Endothelial cell of umbilical vein (primary cell): Measurements from ENCODE around the gene STOM. TPM values are rescaled to one million over a fixed set of nuclear protein-coding genes. Genes with fewer than 3 reads are reported as not detected.

Source experiments
- BruUV-seq: library from RNA; stranded (reverse); fragments of 400-500 nt; replicated peaks from 2 replicates; lab custom pipeline; 2021; lab: Mats Ljungman, UMichigan
- CTCF ChIA-PET: fragments of 300-600, 350-600 bp; sonication (Branson Sonifier 250); formaldehyde crosslinking; loops from one replicate; lab custom pipeline; 2021; ENCODE audit warnings: antibody characterized with exemption, inconsistent platforms; lab: Charles Lee
- POLR2A ChIA-PET: fragments of 300-600, 350-600 bp; sonication (Branson Sonifier 250); formaldehyde crosslinking; loops from one replicate; lab custom pipeline; 2021; ENCODE audit warnings: antibody characterized with exemption, inconsistent platforms; lab: Charles Lee
- DNase-seq: peaks from one replicate; pipeline ENCODE4 v3.0.0-alpha.2; 2011; ENCODE audit warnings: low read depth, low spot score
- FAIRE-seq: peaks from 2 replicates; lab custom pipeline; 2011; peaks lifted over from hg19 to GRCh38; lab: Jason Lieb, UNC
- H2AFZ ChIP-seq: 2 replicates; pipeline ENCODE4 v1.6.0; 2012; ENCODE audit warnings: low read depth, low read length, control low read depth, inconsistent platforms
- H3K27ac ChIP-seq: 2 replicates; pipeline ENCODE4 v1.5.1; 2011; ENCODE audit warnings: low read depth, mild to moderate bottlenecking, control low read depth, low read length, moderate library complexity; ENCODE audit not compliant: insufficient read depth
- H3K27me3 ChIP-seq, 2 experiments: 2 replicates each; pipeline versions ENCODE4 v1.6.0 to v1.6.1; 2011; ENCODE audit warnings: low read length in 2 of 2, mixed read lengths in 1 of 2; ENCODE audit not compliant: control insufficient read depth in 2 of 2, insufficient read depth in 2 of 2
- H3K36me3 ChIP-seq, 2 experiments: 2 replicates in 1 of 2; 3 replicates in 1 of 2; pipeline ENCODE4 v1.5.1; 2011; ENCODE audit warnings: low read length in 2 of 2, mild to moderate bottlenecking in 1 of 2, moderate library complexity in 1 of 2; ENCODE audit not compliant: control insufficient read depth in 2 of 2, insufficient read depth in 2 of 2; ENCODE audit errors: extremely low read depth in 1 of 2
- H3K4me1 ChIP-seq: 3 replicates; pipeline ENCODE4 v1.5.1; 2011; ENCODE audit warnings: mild to moderate bottlenecking, low read length; ENCODE audit not compliant: control insufficient read depth, insufficient read depth; ENCODE audit errors: extremely low read depth
- H3K4me2 ChIP-seq: 2 replicates; pipeline ENCODE4 v1.6.1; 2011; ENCODE audit warnings: low read length, control low read depth, mixed read lengths; ENCODE audit not compliant: insufficient read depth
- H3K4me3 ChIP-seq, 3 experiments: fragments of 200-600 bp in 1 of 3; sonication (generic), shearing (Covaris generic) in 1 of 3; replicated peaks in 1 of 3; 2 replicates each; pipeline ENCODE4 v1.5.1; 2011 to 2016; ENCODE audit warnings: control low read depth in 3 of 3, low read length in 3 of 3, mild to moderate bottlenecking in 2 of 3, inconsistent platforms in 1 of 3, low read depth in 1 of 3, moderate library complexity in 1 of 3; ENCODE audit not compliant: insufficient read depth in 1 of 3
- H3K79me2 ChIP-seq: 2 replicates; pipeline ENCODE4 v1.6.0; 2012; ENCODE audit warnings: low read length, inconsistent platforms; ENCODE audit not compliant: control insufficient read depth, insufficient read depth
- H3K9ac ChIP-seq: replicated peaks from 2 replicates; pipeline ENCODE3; 2011; ENCODE audit warnings: low read length, control low read depth; ENCODE audit not compliant: insufficient read depth; ENCODE audit errors: extremely low read depth
- H3K9me1 ChIP-seq: replicated peaks from 3 replicates; pipeline ENCODE4 v1.6.0; 2011; ENCODE audit warnings: mild to moderate bottlenecking, low read length; ENCODE audit not compliant: control insufficient read depth, insufficient read depth; ENCODE audit errors: extremely low read depth
- H3K9me3 ChIP-seq: replicated peaks from 2 replicates; pipeline ENCODE4 v1.5.1; 2012; ENCODE audit warnings: low read length, inconsistent platforms; ENCODE audit not compliant: control insufficient read depth, insufficient read depth
- H4K20me1 ChIP-seq: replicated peaks from 2 replicates; pipeline ENCODE3; 2011; ENCODE audit warnings: mild to moderate bottlenecking, low read length; ENCODE audit not compliant: control insufficient read depth, insufficient read depth; ENCODE audit errors: extremely low read depth
- FOS ChIP-seq: IDR thresholded peaks from 2 replicates; pipeline ENCODE4 v1.6.1; 2011; ENCODE audit warnings: mild to moderate bottlenecking, low read length, moderate library complexity, borderline replicate concordance; ENCODE audit not compliant: insufficient read depth
- GATA2 ChIP-seq: IDR thresholded peaks from 2 replicates; pipeline ENCODE4 v1.7.0; 2011; ENCODE audit warnings: low read depth, mild to moderate bottlenecking, moderate library complexity, mixed read lengths, low read length; ENCODE audit not compliant: insufficient read length, insufficient read depth
- POLR2A ChIP-seq: IDR thresholded peaks from 2 replicates; pipeline ENCODE4 v1.6.1; 2012; ENCODE audit warnings: low read depth, mild to moderate bottlenecking, control low read depth, low read length
- dilution Hi-C: fragments of 300-500 bp; cut with MboI; formaldehyde crosslinking; loops from one replicate; pipeline ENCODE4 v1.15.0; 2019; ENCODE audit warnings: low sequenced_read_pairs; ENCODE audit not compliant: extremely low pct_ligation_motif_present
- intact Hi-C: fragments of 100-400 bp; cut with micrococcal nuclease; formaldehyde crosslinking; loops from one replicate; pipeline ENCODE4 v1.10.0; 2022
- polyA plus RNA-seq, 4 experiments: library from polyadenylated mRNA; depleted of rRNA in 3 of 4; stranded (reverse) in 3 of 4; unstranded in 1 of 4; fragments of >200 nt; gene quantifications; 2 replicates each; pipeline versions ENCODE4 v1.2.1 to v1.2.3, GENCODE V29; 2011 to 2012; ENCODE audit warnings: missing spikeins in 1 of 4
- total RNA-seq: library from RNA; stranded (reverse); gene quantifications from 2 replicates; pipeline ENCODE4 v1.2.3, GENCODE V29; 2021

STOM gene
- total and polyA plus RNA-seq, 2 donors (not counting 3 experiments of a cell fraction or from before 2014, with no cell fraction given), result 153 to 170 TPM

- H3K36me3 ChIP-seq, result peaks cover 0 to 2% of the 10 kb centered on the region in 2 experiments
- no peak overlapping the region for H3K27ac ChIP-seq
- FAIRE-seq (no peak), DNase-seq (no peak)
- dilution Hi-C loops, result no loop called here
- peaks cover 73% of the 10 kb centered on the region for H3K4me1 ChIP-seq
- no peaks in the 10 kb centered on the region for H3K9me1 ChIP-seq
- no peaks in the 10 kb centered on the region for H3K27me3 ChIP-seq
- no peak overlapping the region for H2AFZ ChIP-seq
- peaks cover 67% of the 10 kb centered on the region for H3K79me2 ChIP-seq
- H4K20me1 ChIP-seq, result no peaks in the 10 kb centered on the region
- ChIA-PET CTCF (interaction anchor here (1.4 to 2.2 kb wide), 2 partner anchors 9 kb away, joined by 7 to 8 read pairs; no protein-coding TSS in a partner anchor), POLR2A (no interaction called here)
- no peak overlapping the region for H3K4me3 ChIP-seq
- no TSS peak for BruUV-seq
- H3K9me3 ChIP-seq, result no peaks in the 10 kb centered on the region
- TF ChIP-seq GATA2 (peak; percentile 14), POLR2A (no peak)
- H3K4me2 ChIP-seq, result peak overlapping the region; percentile 98
- intact Hi-C loops, result no loop called here
- no peak overlapping the region for H3K9ac ChIP-seq
Measured at GRCh38 chr9:121366611-121367192, 3.3 kb downstream of the STOM start.

GRCh38 chr9:121365564-121365963 lies 4.5 kb downstream of the STOM start:
- Histone ChIP-seq H4K20me1 (no peaks in the 10 kb centered on the region), H2AFZ (no peak overlapping the region), H3K9me3 (no peaks in the 10 kb centered on the region), H3K4me2 (peak overlapping the region; percentile 4), H3K79me2 (peaks cover 75% of the 10 kb centered on the region), H3K4me3 (no peak overlapping the region), H3K27ac (no peak overlapping the region), H3K27me3 (no peaks in the 10 kb centered on the region), H3K4me1 (peaks cover 84% of the 10 kb centered on the region), H3K36me3 (peaks cover 0 to 2% of the 10 kb centered on the region in 2 experiments), H3K9ac (no peak overlapping the region), H3K9me1 (no peaks in the 10 kb centered on the region)
- TF ChIP-seq FOS, result no peak
- TF ChIP-seq GATA2, result peak; percentile 27
- POLR2A ChIA-PET, result interaction anchor here (0.6 kb wide), 1 partner anchor 15 kb away, joined by 6 read pairs; no protein-coding TSS in a partner anchor
- CTCF ChIA-PET, result interaction anchor here (1.1 to 2.5 kb wide), 4 partner anchors 10 to 152 kb away, joined by 3 to 21 read pairs (median 4); no protein-coding TSS in a partner anchor
- FAIRE-seq (no peak), DNase-seq (peak; percentile 32)
- no TSS peak for BruUV-seq
- intact Hi-C loops, result no loop called here
- dilution Hi-C loops, result no loop called here
